Muscle of leg (tissue), 11 donors: ENCODE results near the gene MPLKIP. TPM values are rescaled to one million over a fixed set of nuclear protein-coding genes. Genes with fewer than 3 reads are reported as not detected.

Source experiments
- DNase-seq: peaks from one replicate; pipeline ENCODE4 v3.0.0; 2013
- H3K27ac ChIP-seq: one replicate; pipeline ENCODE4 v1.5.1; 2013; ENCODE audit warnings: mild to moderate bottlenecking, low read length, control low read depth
- H3K27me3 ChIP-seq: one replicate; pipeline ENCODE4 v1.6.1; 2013; ENCODE audit warnings: low read length; ENCODE audit not compliant: control insufficient read depth, insufficient read depth
- H3K36me3 ChIP-seq: one replicate; pipeline ENCODE4 v1.6.1; 2013; ENCODE audit warnings: low read length; ENCODE audit not compliant: control insufficient read depth, insufficient read depth
- H3K4me1 ChIP-seq: one replicate; pipeline ENCODE4 v1.6.1; 2013; ENCODE audit warnings: low read length; ENCODE audit not compliant: control insufficient read depth, insufficient read depth
- H3K4me3 ChIP-seq: one replicate; pipeline ENCODE4 v1.5.1; 2013; ENCODE audit warnings: low read length, control low read depth
- H3K9me3 ChIP-seq: replicated peaks from 2 replicates; pipeline ENCODE4 v1.6.1; 2013; ENCODE audit warnings: low read depth, low read length; ENCODE audit not compliant: control insufficient read depth
- WGBS: methylation state at CpG from one replicate; pipeline ENCODE4 v1.1.5; 2013; ENCODE audit warnings: missing lambda C conversion rate; ENCODE audit not compliant: insufficient coverage; 5-methylcytosine and 5-hydroxymethylcytosine counted together
- polyA plus RNA-seq, 8 donors: library from polyadenylated mRNA; unstranded; fragments of 120-200 nt; gene quantifications; one replicate each; pipeline versions ENCODE4 v1.2.1 to v1.2.3, GENCODE V29; 2013; ENCODE audit warnings: inconsistent platforms in 1 of 8, low replicate concordance in 1 of 8; ENCODE audit not compliant: insufficient read length in 8 of 8, insufficient read depth in 1 of 8
- total RNA-seq: library from RNA; stranded (reverse); fragments of 120-200 nt; gene quantifications from one replicate; pipeline ENCODE4 v1.2.4, GENCODE V29; 2013

MPLKIP gene
- total and polyA plus RNA-seq, 9 donors: 9.4 to 30.8 (median 22.2) TPM

- Histone ChIP-seq H3K27me3 (no peaks in the 10 kb centered on the region), H3K4me3 (no peak overlapping the region), H3K36me3 (no peaks in the 10 kb centered on the region), H3K27ac (no peak overlapping the region), H3K9me3 (no peaks in the 10 kb centered on the region), H3K4me1 (no peaks in the 10 kb centered on the region)
- 90% methylated on average over 2 of the region's 4 CpGs for WGBS
- no peak for DNase-seq
These were observed 28.4 kb downstream of the MPLKIP start for GRCh38 chr7:40105879-40106473.

- H3K27ac ChIP-seq: no peak overlapping the region
- H3K27me3 ChIP-seq: no peaks in the 10 kb centered on the region
- H3K9me3 ChIP-seq: no peaks in the 10 kb centered on the region
- DNase-seq: no peak
- H3K36me3 ChIP-seq: no peaks in the 10 kb centered on the region
- no CpG with 5 or more reads among the region's 2 CpGs for WGBS
- H3K4me1 ChIP-seq: no peaks in the 10 kb centered on the region
- H3K4me3 ChIP-seq: no peak overlapping the region
These were observed 31.5 kb downstream of the MPLKIP start for GRCh38 chr7:40102897-40103296.

GRCh38 chr7:40101201-40101600 is 33.2 kb downstream of the MPLKIP start:
- no peak for DNase-seq
- Histone ChIP-seq H3K36me3 (no peaks in the 10 kb centered on the region), H3K9me3 (no peaks in the 10 kb centered on the region), H3K27me3 (no peaks in the 10 kb centered on the region), H3K27ac (no peak overlapping the region), H3K4me1 (no peaks in the 10 kb centered on the region), H3K4me3 (no peak overlapping the region)
- no CpG with 5 or more reads among the region's 3 CpGs for WGBS

- WGBS: no CpG with 5 or more reads among the region's 4 CpGs
- H3K27ac ChIP-seq: no peak overlapping the region
- no peak for DNase-seq
These were observed 34.6 kb downstream of the MPLKIP start for GRCh38 chr7:40099837-40100236.

GRCh38 chr7:40098810-40099209 is 35.6 kb downstream of the MPLKIP start:
- no peak for DNase-seq
- peaks cover 15% of the 10 kb centered on the region for H3K36me3 ChIP-seq
- no peaks in the 10 kb centered on the region for H3K27me3 ChIP-seq
- no peaks in the 10 kb centered on the region for H3K4me1 ChIP-seq
- H3K9me3 ChIP-seq: no peaks in the 10 kb centered on the region
- no peak overlapping the region for H3K4me3 ChIP-seq
- H3K27ac ChIP-seq: no peak overlapping the region

More at GRCh38 chr7:40099837-40100236, 34.6 kb downstream of the MPLKIP start:
- Histone ChIP-seq H3K4me3 (no peak overlapping the region), H3K4me1 (no peaks in the 10 kb centered on the region), H3K27me3 (no peaks in the 10 kb centered on the region), H3K36me3 (peaks cover 6% of the 10 kb centered on the region), H3K9me3 (no peaks in the 10 kb centered on the region)

GRCh38 chr7:40097728-40098127 is 36.7 kb downstream of the MPLKIP start:
- Histone ChIP-seq H3K27me3 (no peaks in the 10 kb centered on the region), H3K4me1 (no peaks in the 10 kb centered on the region), H3K27ac (no peak overlapping the region), H3K9me3 (no peaks in the 10 kb centered on the region), H3K36me3 (peaks cover 22% of the 10 kb centered on the region), H3K4me3 (no peak overlapping the region)
- WGBS: no CpG with 5 or more reads among the region's 2 CpGs
- no peak for DNase-seq

- no CpG with 5 or more reads among the region's 1 CpG for WGBS
- no peak overlapping the region for H3K4me3 ChIP-seq
- H3K27ac ChIP-seq: no peak overlapping the region
- no peaks in the 10 kb centered on the region for H3K9me3 ChIP-seq
- H3K36me3 ChIP-seq: peaks cover 26% of the 10 kb centered on the region
- no peaks in the 10 kb centered on the region for H3K27me3 ChIP-seq
- H3K4me1 ChIP-seq: no peaks in the 10 kb centered on the region
- DNase-seq: no peak
These were observed 38.6 kb downstream of the MPLKIP start for GRCh38 chr7:40095695-40096327.

GRCh38 chr7:40095230-40095629 is 39.2 kb downstream of the MPLKIP start:
- Histone ChIP-seq H3K36me3 (peaks cover 29% of the 10 kb centered on the region), H3K27me3 (no peaks in the 10 kb centered on the region), H3K27ac (no peak overlapping the region), H3K9me3 (no peaks in the 10 kb centered on the region), H3K4me1 (no peaks in the 10 kb centered on the region), H3K4me3 (no peak overlapping the region)
- WGBS: no CpG with 5 or more reads among the region's 1 CpG
- DNase-seq: no peak

- no peak for DNase-seq
- Histone ChIP-seq H3K4me3 (no peak overlapping the region), H3K9me3 (no peaks in the 10 kb centered on the region), H3K36me3 (peaks cover 32% of the 10 kb centered on the region), H3K27ac (no peak overlapping the region), H3K27me3 (no peaks in the 10 kb centered on the region), H3K4me1 (no peaks in the 10 kb centered on the region)
- 93% methylated on average over 5 of the region's 8 CpGs for WGBS
These were observed 40.6 kb downstream of the MPLKIP start for GRCh38 chr7:40093631-40094350.

- Histone ChIP-seq H3K4me1 (no peaks in the 10 kb centered on the region), H3K9me3 (no peaks in the 10 kb centered on the region), H3K27ac (no peak overlapping the region), H3K36me3 (peaks cover 42% of the 10 kb centered on the region), H3K27me3 (no peaks in the 10 kb centered on the region), H3K4me3 (no peak overlapping the region)
- no peak for DNase-seq
- no CpG with 5 or more reads among the region's 2 CpGs for WGBS
These were observed 42.2 kb downstream of the MPLKIP start for GRCh38 chr7:40092182-40092581.
